ENCODE results near the gene HOXB5. TPM values are rescaled to one million over a fixed set of nuclear protein-coding genes. Genes with fewer than 3 reads are reported as not detected.

HOXB5 gene
- total RNA-seq, 1 donor from 2014 or later = 0.13 TPM

GRCh38 chr17:48569674-48570324, 23.8 kb downstream of the HOXB5 start:
- intact Hi-C loops (cut with DNase I) = no loop called here
- ATAC-seq (ENCODE audit: poor library complexity) (no peak), DNase-seq (no peak)

- ATAC-seq (ENCODE audit: poor library complexity) (no peak), DNase-seq (no peak)
- intact Hi-C loops (cut with DNase I) = no loop called here
Observed at GRCh38 chr17:48569240-48569582, 24.4 kb downstream of the HOXB5 start.

- ATAC-seq (ENCODE audit: poor library complexity) (no peak), DNase-seq (no peak)
- intact Hi-C loops (cut with DNase I) = no loop called here
Observed at GRCh38 chr17:48568499-48569239, 24.9 kb downstream of the HOXB5 start.

- ATAC-seq (ENCODE audit: poor library complexity) = no peak
- intact Hi-C loops (cut with DNase I) = no loop called here
- DNase-seq = no peak
Observed at GRCh38 chr17:48567646-48568354, 25.8 kb downstream of the HOXB5 start.

- intact Hi-C loops (cut with DNase I) = no loop called here
- ATAC-seq (ENCODE audit: poor library complexity) = no peak
- no peak for DNase-seq
Observed at GRCh38 chr17:48567209-48567608, 26.4 kb downstream of the HOXB5 start.

GRCh38 chr17:48566717-48567116, 26.9 kb downstream of the HOXB5 start:
- intact Hi-C loops (cut with DNase I) = no loop called here
- DNase-seq = no peak
- ATAC-seq (ENCODE audit: poor library complexity) = no peak

GRCh38 chr17:48565925-48566710, 27.5 kb downstream of the HOXB5 start:
- no peak for ATAC-seq (ENCODE audit: poor library complexity)
- intact Hi-C loops (cut with DNase I) = no loop called here
- DNase-seq = no peak

GRCh38 chr17:48565022-48565554, 28.5 kb downstream of the HOXB5 start:
- DNase-seq = no peak
- ATAC-seq (ENCODE audit: poor library complexity) = no peak
- intact Hi-C loops (cut with DNase I) = no loop called here

GRCh38 chr17:48564188-48565021, 29.2 kb downstream of the HOXB5 start:
- ATAC-seq (ENCODE audit: poor library complexity) (peak; percentile 31), DNase-seq (peak; percentile 40)
- intact Hi-C loops (cut with DNase I) = no loop called here

- ATAC-seq (ENCODE audit: poor library complexity) = no peak
Observed at GRCh38 chr17:48563867-48564187, 29.8 kb downstream of the HOXB5 start.

GRCh38 chr17:48563385-48563838, 30.2 kb downstream of the HOXB5 start:
- DNase-seq (no peak), ATAC-seq (ENCODE audit: poor library complexity) (no peak)
- intact Hi-C loops (cut with DNase I) = no loop called here

More at GRCh38 chr17:48563867-48564187, 29.8 kb downstream of the HOXB5 start:
- DNase-seq = no peak
- intact Hi-C loops (cut with DNase I) = no loop called here

GRCh38 chr17:48562934-48563333, 30.6 kb downstream of the HOXB5 start:
- DNase-seq (no peak), ATAC-seq (ENCODE audit: poor library complexity) (no peak)
- intact Hi-C loops (cut with DNase I) = no loop called here

GRCh38 chr17:48561884-48562810, 31.4 kb downstream of the HOXB5 start:
- intact Hi-C loops (cut with DNase I) = no loop called here
- ATAC-seq (ENCODE audit: poor library complexity) (no peak), DNase-seq (peak; percentile 17)

- no peak for ATAC-seq (ENCODE audit: poor library complexity)
- DNase-seq = peak; percentile 20
- intact Hi-C loops (cut with DNase I) = no loop called here
Observed at GRCh38 chr17:48559840-48560817, 33.5 kb downstream of the HOXB5 start.

GRCh38 chr17:48559122-48559839, 34.3 kb downstream of the HOXB5 start:
- intact Hi-C loops (cut with DNase I) = no loop called here

GRCh38 chr17:48558831-48559121, 34.8 kb downstream of the HOXB5 start:
- DNase-seq (no peak), ATAC-seq (ENCODE audit: poor library complexity) (no peak)
- intact Hi-C loops (cut with DNase I) = no loop called here

More at GRCh38 chr17:48559122-48559839, 34.3 kb downstream of the HOXB5 start:
- DNase-seq = no peak
- no peak for ATAC-seq (ENCODE audit: poor library complexity)

All from Right ventricle myocardium superior (tissue), 1 donor.